AG10803 (cell line): Measurements from ENCODE around the gene GTF3C1.

ENCODE experiments used
- DNase-seq: peaks from one replicate; pipeline ENCODE4 v3.0.0; 2010; ENCODE audit warnings: low read depth
- H3K4me3 ChIP-seq: 2 replicates; pipeline ENCODE4 v1.5.1; 2011; ENCODE audit warnings: mild to moderate bottlenecking, low read length, control low read depth
- CTCF ChIP-seq: conservative IDR thresholded peaks from 2 replicates; pipeline ENCODE4 v1.5.1; 2011; ENCODE audit warnings: mild to moderate bottlenecking, low read length, control low read depth, inconsistent platforms

GTF3C1 gene

DNA sequence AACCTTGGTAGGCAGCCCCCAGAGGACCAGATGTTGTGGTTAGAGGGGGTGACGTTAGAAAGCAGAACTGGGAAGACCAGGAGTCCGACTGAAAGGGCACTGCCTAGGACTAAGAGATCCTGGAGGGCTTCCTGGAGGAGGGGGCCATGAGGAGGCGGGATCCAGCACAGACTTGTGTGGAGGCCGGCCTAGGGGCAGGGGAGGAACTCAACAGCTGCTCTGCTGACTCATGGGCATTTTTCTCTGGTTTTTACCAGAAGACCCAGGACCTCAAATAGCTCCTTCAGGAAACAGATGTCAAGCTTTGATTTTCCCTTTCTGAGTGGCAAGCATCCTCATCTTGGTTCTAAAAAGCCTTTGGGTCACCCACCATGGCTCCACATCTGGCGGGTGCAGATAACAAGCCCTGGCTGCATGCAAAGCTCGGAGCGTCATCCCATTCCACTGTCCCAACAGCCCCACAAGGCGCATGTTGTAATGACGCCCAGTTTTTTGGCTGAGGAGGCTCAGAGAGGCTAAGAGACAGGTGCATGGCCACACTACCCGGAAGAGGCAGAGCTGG lies 118.7 kb downstream of the GTF3C1 start:
- H3K4me3 ChIP-seq: no peak overlapping the region
- peak; percentile 32 for DNase-seq
- no peak for TF ChIP-seq CTCF

DNA sequence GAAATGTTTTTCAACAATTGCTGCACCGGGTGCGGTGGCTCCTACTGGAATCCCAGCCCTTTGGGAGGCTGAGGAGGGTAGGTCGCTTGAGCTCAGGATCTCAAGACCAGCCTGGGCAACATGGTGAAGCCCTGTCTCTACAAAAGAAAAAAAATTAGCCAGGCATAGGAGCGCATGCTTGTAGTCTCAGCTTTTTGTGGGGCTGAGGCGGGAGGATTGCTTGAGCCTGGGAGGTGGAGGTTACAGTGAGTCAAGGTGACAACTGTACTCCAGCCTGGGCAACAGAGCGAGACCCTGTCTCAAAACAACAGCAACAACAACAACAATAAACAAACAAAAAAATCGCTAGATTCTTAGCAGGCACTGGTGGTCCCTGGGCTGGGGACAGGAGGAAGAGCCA lies 119.2 kb downstream of the GTF3C1 start:
- TF ChIP-seq CTCF: no peak
- no peak for DNase-seq
- no peak overlapping the region for H3K4me3 ChIP-seq

GRCh38 chr16:27429981-27430441 lies 119.7 kb downstream of the GTF3C1 start:
- no peak overlapping the region for H3K4me3 ChIP-seq
- no peak for TF ChIP-seq CTCF
- no peak for DNase-seq

DNA sequence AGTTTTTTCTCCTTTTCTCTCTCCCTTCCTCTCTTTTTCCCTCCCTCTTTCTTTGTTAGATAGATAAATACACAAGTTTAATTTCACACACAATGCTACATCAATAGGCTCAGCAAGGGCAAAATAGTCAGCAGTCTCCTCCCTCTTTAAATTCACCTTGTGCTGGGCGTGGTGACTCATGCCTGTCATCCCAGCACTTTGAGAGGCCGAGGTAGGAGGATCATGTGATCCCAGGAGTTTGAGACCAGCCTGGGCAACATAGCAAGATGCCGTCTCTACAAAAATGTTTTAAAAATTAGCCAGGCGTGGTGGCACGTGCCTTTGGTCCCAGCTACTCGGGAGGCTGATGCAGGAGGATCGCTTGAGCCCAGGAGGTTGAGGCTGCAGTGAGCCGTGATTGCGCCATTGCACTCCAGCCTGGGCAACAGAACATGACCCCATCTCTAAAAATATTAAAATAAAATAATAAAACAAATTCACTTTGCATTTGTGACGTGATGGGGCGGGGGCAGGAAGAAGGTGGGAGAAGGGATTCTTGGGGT lies 120.3 kb downstream of the GTF3C1 start:
- no peak for DNase-seq
- no peak for TF ChIP-seq CTCF
- H3K4me3 ChIP-seq: no peak overlapping the region

DNA sequence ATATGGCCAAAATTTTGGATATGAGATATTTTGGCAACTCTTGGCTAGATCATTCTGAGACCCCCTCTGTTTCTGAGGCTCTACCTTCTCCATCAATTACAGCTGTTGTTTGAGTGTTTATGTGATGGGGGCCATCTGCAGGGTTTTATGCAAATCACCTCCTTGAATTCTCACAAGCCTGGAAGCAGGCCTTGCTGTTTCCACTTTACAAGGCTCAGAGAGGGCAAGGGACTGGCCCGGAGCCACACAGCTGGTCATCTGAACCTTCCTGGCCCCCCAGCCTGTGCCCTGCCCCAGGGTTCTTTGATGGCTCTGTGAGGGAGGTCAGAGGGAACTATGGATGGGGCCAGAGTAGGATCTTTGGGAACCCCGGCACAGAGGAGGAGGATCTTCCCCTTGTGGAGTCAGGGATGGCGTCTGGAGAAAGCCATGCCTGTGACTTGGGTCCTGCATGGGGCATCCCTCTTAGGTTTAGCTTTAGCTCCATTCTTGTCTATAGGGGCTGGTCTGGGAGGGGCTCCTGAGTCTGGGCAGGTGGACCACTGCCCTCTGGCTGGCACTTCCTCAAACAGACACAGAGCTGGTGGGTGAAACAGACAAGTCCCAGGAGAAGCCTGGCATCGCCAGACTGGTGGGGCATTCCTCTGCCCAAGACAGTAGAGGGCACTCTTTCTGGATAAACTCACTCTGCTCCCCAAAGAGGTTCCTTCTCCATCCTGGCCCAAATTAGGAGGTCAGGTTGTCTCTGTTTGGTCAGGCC lies 121.5 kb downstream of the GTF3C1 start:
- TF ChIP-seq CTCF: no peak
- H3K4me3 ChIP-seq: no peak overlapping the region
- DNase-seq: no peak

DNA sequence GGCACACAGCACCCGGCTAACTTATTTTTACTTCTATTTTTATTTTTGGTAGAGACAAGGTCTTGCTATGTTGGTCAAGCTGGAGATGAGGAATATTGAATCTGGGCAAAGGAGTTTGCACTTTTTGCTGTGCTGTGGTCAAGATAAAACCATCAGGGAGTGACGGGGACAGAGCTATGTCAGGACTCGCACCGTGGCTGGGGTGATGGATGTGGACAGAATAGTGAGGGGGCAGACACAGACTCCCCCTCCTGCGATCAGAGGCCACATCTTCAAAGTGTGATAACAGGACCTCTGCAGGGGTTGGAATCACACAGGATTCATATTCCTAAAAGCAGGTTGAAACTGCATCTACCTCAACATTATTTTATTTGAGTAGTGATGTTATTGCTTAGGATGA lies 122.2 kb downstream of the GTF3C1 start:
- no peak for DNase-seq
- TF ChIP-seq CTCF: no peak
- H3K4me3 ChIP-seq: no peak overlapping the region
